ENCODE results near the gene RPSA. TPM values are rescaled to one million over a fixed set of nuclear protein-coding genes. Genes with fewer than 3 reads are reported as not detected.

RPSA gene
- total and polyA plus RNA-seq, 5 donors from 2014 or later, result 939 to 1,327 (median 1,171) TPM

DNA sequence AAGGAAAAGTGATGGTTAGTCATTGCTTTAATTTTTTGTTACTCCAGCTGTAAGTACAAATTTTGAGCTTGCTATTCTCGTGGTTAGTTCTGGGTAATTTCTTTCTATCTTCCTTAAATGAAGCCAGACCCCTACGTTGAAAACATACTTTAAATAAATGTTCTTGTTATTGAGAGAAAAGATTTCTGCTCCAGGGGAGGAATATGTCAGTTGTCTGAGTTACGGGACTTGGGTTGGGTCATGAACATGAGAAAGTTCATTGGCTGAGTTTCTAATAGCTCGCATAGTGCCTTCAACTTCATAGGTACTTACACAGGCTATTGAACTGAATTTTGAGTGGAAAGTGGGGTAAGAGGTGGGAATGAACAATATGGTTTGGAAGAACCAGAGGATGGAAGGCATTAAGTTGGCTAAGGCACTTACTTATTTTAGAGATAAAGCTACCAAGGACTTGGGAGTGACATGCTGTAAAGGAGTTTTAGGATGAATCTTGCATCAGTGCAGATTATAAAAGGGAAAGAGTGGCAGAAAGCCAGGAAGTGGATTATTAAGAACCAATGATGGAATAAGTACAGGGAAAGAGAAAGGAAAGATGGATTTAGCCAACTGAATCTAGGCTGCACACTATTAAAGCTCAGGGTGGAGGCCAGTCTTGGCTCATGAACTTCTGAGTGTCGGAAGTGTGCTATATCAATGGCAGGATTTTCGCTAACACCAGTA is 1.4 kb downstream of the RPSA start:
- no peak for ATAC-seq (ENCODE audit: low read depth in 2 of 2)
- H3K27ac ChIP-seq (ENCODE audit: insufficient read depth, low read length, poor library complexity, severe bottlenecking), result peak overlapping the region; percentile 90
- H3K9me3 ChIP-seq (ENCODE audit: control insufficient read depth in 2 of 2, low read length in 2 of 2), result no peaks in the 10 kb centered on the region
- peaks cover 41% of the 10 kb centered on the region for H3K36me3 ChIP-seq (ENCODE audit: control insufficient read depth, insufficient read depth, low read length)
- DNase-seq, result no peak
- peak overlapping the region; percentile 88 for H3K4me3 ChIP-seq (ENCODE audit: low read depth, low read length)
- Mint-ChIP-seq H3K4me3 (peak overlapping the region; percentile 88 to 98 (median 92)), H3K27ac (peak overlapping the region; percentile 61 to 99 (median 96)), H3K9me3 (no peaks in the 10 kb centered on the region), H3K27me3 (no peaks in the 10 kb centered on the region), H3K36me3 (peaks cover 35% of the 10 kb centered on the region), H3K4me1 (peaks cover 22 to 71% (median 49%) of the 10 kb centered on the region in 4 donors)
- peaks cover 31% of the 10 kb centered on the region for H3K4me1 ChIP-seq (ENCODE audit: control insufficient read depth, insufficient read depth, low read length, poor library complexity, severe bottlenecking)
- H3K27me3 ChIP-seq (ENCODE audit: control insufficient read depth, insufficient read depth, low read length), result no peaks in the 10 kb centered on the region

DNA sequence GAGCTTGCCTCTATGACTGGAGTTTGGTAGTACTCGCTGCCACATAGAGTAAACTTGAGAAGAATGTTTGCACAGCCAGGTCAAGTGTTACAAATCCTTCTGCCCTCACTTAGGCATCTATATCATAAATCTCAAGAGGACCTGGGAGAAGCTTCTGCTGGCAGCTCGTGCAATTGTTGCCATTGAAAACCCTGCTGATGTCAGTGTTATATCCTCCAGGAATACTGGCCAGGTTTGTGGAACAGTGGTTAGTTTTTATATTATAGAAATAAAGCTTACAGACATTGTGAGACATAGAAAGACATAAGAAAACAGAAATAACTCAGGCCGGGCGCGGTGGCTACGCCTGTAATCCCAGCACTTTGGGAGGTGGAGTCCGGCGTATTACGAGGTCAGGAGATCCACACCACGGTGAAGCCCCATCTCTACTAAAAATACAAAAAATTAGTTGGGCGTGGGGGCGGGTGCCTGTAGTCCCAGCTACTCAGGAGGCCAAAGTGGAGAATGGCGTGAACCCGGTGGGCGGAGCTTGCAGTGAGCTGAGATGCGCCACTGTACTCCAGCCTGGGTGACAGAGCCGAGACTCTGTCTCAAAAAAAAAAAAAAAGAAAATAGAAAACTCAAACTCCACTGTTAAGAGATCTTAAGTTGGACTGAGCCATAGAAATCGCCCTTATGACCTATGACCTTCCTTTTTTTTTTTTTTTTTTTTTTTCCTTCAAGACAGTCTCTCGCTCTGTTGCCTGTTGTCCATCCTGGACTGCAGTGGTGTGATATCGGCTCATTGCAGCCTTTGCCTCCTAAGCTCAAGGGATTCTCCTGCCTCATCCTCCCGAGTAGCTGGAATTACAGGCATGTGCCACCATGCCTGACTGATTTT is 2.2 kb downstream of the RPSA start:
- Mint-ChIP-seq H3K9me3 (no peaks in the 10 kb centered on the region), H3K36me3 (peaks cover 42% of the 10 kb centered on the region), H3K4me1 (peaks cover 22 to 69% (median 51%) of the 10 kb centered on the region in 4 donors), H3K27ac (peak overlapping the region; percentile 61 to 99 (median 96)), H3K4me3 (peak overlapping the region; percentile 88 to 98 (median 92)), H3K27me3 (no peaks in the 10 kb centered on the region)
- DNase-seq (no peak), ATAC-seq (ENCODE audit: low read depth in 2 of 2) (no peak)
- Histone ChIP-seq H3K4me1 (ENCODE audit: control insufficient read depth, insufficient read depth, low read length, poor library complexity, severe bottlenecking) (peaks cover 31% of the 10 kb centered on the region), H3K9me3 (ENCODE audit: control insufficient read depth in 2 of 2, low read length in 2 of 2) (no peaks in the 10 kb centered on the region), H3K36me3 (ENCODE audit: control insufficient read depth, insufficient read depth, low read length) (peaks cover 49% of the 10 kb centered on the region), H3K27ac (ENCODE audit: insufficient read depth, low read length, poor library complexity, severe bottlenecking) (peak overlapping the region; percentile 90), H3K27me3 (ENCODE audit: control insufficient read depth, insufficient read depth, low read length) (no peaks in the 10 kb centered on the region), H3K4me3 (ENCODE audit: low read depth, low read length) (peak overlapping the region; percentile 88)

- Histone ChIP-seq H3K4me1 (ENCODE audit: control insufficient read depth, insufficient read depth, low read length, poor library complexity, severe bottlenecking) (peaks cover 31% of the 10 kb centered on the region), H3K4me3 (ENCODE audit: low read depth, low read length) (peak overlapping the region; percentile 0), H3K36me3 (ENCODE audit: control insufficient read depth, insufficient read depth, low read length) (peaks cover 52% of the 10 kb centered on the region), H3K9me3 (ENCODE audit: control insufficient read depth in 2 of 2, low read length in 2 of 2) (no peaks in the 10 kb centered on the region), H3K27ac (ENCODE audit: insufficient read depth, low read length, poor library complexity, severe bottlenecking) (peak overlapping the region; percentile 36), H3K27me3 (ENCODE audit: control insufficient read depth, insufficient read depth, low read length) (no peaks in the 10 kb centered on the region)
- peaks cover 48% of the 10 kb centered on the region for H3K36me3 Mint-ChIP-seq
- peak overlapping the region; percentile 51 to 96 (median 64) for H3K27ac Mint-ChIP-seq
- no peaks in the 10 kb centered on the region for H3K9me3 Mint-ChIP-seq
- H3K4me3 Mint-ChIP-seq, result peak overlapping the region in 3 of 4 donors; percentile 48 to 77 (median 55)
- H3K4me1 Mint-ChIP-seq, result peaks cover 22 to 63% (median 50%) of the 10 kb centered on the region in 4 donors
- no peaks in the 10 kb centered on the region for H3K27me3 Mint-ChIP-seq
- DNase-seq, result no peak
- no peak for ATAC-seq (ENCODE audit: low read depth in 2 of 2)
Observed at GRCh38 chr3:39409514-39410136, 3.1 kb downstream of the RPSA start.

GRCh38 chr3:39410893-39411292 is 4.4 kb downstream of the RPSA start:
- Histone ChIP-seq H3K27me3 (ENCODE audit: control insufficient read depth, insufficient read depth, low read length) (no peaks in the 10 kb centered on the region), H3K36me3 (ENCODE audit: control insufficient read depth, insufficient read depth, low read length) (peaks cover 52% of the 10 kb centered on the region), H3K27ac (ENCODE audit: insufficient read depth, low read length, poor library complexity, severe bottlenecking) (no peak overlapping the region), H3K4me3 (ENCODE audit: low read depth, low read length) (no peak overlapping the region), H3K9me3 (ENCODE audit: control insufficient read depth in 2 of 2, low read length in 2 of 2) (no peaks in the 10 kb centered on the region), H3K4me1 (ENCODE audit: control insufficient read depth, insufficient read depth, low read length, poor library complexity, severe bottlenecking) (peaks cover 31% of the 10 kb centered on the region)
- ATAC-seq (ENCODE audit: low read depth in 2 of 2) (no peak), DNase-seq (no peak)
- Mint-ChIP-seq H3K4me1 (peaks cover 26 to 63% (median 50%) of the 10 kb centered on the region in 4 donors), H3K27ac (peak overlapping the region in 1 of 3 donors; percentile 73), H3K36me3 (peaks cover 51% of the 10 kb centered on the region), H3K9me3 (no peaks in the 10 kb centered on the region), H3K27me3 (no peaks in the 10 kb centered on the region), H3K4me3 (peak overlapping the region in 2 of 4 donors; percentile 38 to 67)

DNA sequence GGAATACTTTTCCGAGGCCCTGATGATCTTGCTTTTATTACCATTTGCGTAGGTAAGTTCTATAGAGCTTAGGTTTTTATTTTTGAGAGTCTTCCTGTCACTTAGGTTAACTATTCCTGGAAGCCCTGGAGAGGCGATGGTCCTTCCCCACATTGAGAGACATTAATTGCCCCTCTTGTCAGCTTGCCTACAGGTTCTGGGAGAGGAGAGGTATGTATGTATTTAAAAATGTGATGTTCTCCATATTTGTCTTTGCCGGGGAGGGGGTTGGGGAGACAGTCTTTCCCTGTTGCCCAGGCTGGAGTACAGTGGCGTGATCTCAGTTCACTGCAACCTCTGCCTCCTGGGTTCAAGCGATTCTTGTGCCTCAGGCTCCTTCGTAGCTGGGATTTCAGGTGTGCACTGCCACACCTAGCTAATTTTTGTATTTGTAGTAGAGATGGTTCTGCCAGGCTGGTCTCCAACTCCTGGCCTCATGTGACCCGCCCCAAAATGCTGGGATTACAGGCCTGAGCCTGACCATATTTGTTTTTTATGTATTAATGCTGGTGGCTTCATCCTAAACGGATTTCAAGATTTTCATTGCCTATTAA is 6.2 kb downstream of the RPSA start:
- no peaks in the 10 kb centered on the region for H3K9me3 Mint-ChIP-seq
- no peak overlapping the region for H3K27ac ChIP-seq (ENCODE audit: insufficient read depth, low read length, poor library complexity, severe bottlenecking)
- no peak overlapping the region for H3K4me3 ChIP-seq (ENCODE audit: low read depth, low read length)
- H3K4me1 Mint-ChIP-seq, result peaks cover 17 to 54% (median 37%) of the 10 kb centered on the region in 4 donors
- H3K4me3 Mint-ChIP-seq, result peak overlapping the region in 2 of 4 donors; percentile 33 to 67
- DNase-seq, result no peak
- peaks cover 2% of the 10 kb centered on the region for H3K27me3 Mint-ChIP-seq
- H3K36me3 Mint-ChIP-seq, result peaks cover 49% of the 10 kb centered on the region
- peaks cover 23% of the 10 kb centered on the region for H3K4me1 ChIP-seq (ENCODE audit: control insufficient read depth, insufficient read depth, low read length, poor library complexity, severe bottlenecking)
- no peaks in the 10 kb centered on the region for H3K27me3 ChIP-seq (ENCODE audit: control insufficient read depth, insufficient read depth, low read length)
- no peak for ATAC-seq (ENCODE audit: low read depth in 2 of 2)
- peaks cover 52% of the 10 kb centered on the region for H3K36me3 ChIP-seq (ENCODE audit: control insufficient read depth, insufficient read depth, low read length)
- H3K9me3 ChIP-seq (ENCODE audit: control insufficient read depth in 2 of 2, low read length in 2 of 2), result no peaks in the 10 kb centered on the region
- H3K27ac Mint-ChIP-seq, result peak overlapping the region in 1 of 3 donors; percentile 91

DNA sequence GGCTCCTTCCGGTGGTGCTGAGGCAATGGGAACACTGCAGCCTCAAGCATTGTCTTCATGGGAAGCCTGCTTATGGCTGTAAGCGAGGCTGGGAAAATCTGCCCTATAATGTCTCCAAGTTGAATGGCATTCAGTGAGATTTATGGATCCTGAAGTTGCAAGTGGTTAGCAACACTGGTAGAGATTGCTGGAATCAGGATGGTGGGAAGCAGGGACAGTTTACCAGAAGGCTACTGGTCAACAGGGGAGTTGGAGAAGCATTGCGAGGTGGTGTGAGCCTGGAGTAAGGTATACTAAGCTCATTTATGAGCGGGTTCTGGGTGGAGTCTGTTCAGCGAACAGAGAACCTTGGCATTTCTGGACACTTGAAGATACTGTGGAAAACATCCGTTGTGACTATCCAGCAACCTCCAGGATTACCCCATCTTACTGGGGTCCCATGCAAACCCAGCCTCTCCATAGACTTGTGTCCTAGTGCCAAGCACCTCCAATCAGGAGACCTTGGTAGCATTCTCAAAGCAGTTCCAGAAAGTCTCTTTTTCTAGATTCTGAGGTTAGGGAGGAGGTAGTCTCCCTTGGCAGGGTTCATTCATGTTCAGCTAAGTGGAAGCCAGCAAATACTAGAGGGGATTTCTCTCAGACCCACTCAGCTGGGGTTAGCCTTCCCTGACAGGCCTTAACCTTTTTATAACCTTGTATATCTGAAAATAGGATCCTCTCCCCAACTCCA is 7.3 kb downstream of the RPSA start:
- DNase-seq (no peak), ATAC-seq (ENCODE audit: low read depth in 2 of 2) (peak in 1 of 2 donors; percentile 14)
- Mint-ChIP-seq H3K4me1 (peaks cover 12 to 47% (median 30%) of the 10 kb centered on the region in 4 donors), H3K36me3 (peaks cover 42% of the 10 kb centered on the region), H3K9me3 (peaks cover 0 to 2% (median 0%) of the 10 kb centered on the region in 7 donors), H3K4me3 (peak overlapping the region in 1 of 4 donors; percentile 34), H3K27me3 (peaks cover 4% of the 10 kb centered on the region), H3K27ac (peak overlapping the region in 1 of 3 donors; percentile 48)
- H3K36me3 ChIP-seq (ENCODE audit: control insufficient read depth, insufficient read depth, low read length), result peaks cover 44% of the 10 kb centered on the region
- H3K4me3 ChIP-seq (ENCODE audit: low read depth, low read length), result no peak overlapping the region
- no peaks in the 10 kb centered on the region for H3K27me3 ChIP-seq (ENCODE audit: control insufficient read depth, insufficient read depth, low read length)
- H3K9me3 ChIP-seq (ENCODE audit: control insufficient read depth in 2 of 2, low read length in 2 of 2), result no peaks in the 10 kb centered on the region
- no peak overlapping the region for H3K27ac ChIP-seq (ENCODE audit: insufficient read depth, low read length, poor library complexity, severe bottlenecking)
- peaks cover 12% of the 10 kb centered on the region for H3K4me1 ChIP-seq (ENCODE audit: control insufficient read depth, insufficient read depth, low read length, poor library complexity, severe bottlenecking)

Measured in CD4-positive, CD25-positive, alpha-beta regulatory T cell (primary cell).